ENCODE results near the gene SBSN.

Gene SBSN

DNA sequence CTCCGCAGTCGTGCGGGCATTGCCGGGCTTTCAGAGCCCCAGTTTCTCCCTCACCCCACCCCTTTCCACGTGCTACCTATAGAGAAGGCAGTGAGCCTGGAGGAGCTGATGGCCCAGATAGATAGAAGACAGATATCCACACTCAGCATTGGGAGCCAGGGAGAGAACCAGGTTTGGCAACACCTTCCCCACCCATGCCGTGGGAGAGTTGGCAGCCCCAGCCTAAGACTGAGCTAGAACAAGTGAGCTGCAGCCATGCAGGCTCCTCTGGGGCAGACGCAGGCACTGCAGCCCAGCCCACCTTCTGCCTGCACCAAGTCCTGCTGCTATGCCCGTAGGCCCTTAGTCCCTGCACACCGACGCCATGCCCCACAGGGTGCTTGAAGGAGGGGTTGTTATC lies 27.5 kb downstream of the SBSN start:
- no peak for FAIRE-seq

DNA sequence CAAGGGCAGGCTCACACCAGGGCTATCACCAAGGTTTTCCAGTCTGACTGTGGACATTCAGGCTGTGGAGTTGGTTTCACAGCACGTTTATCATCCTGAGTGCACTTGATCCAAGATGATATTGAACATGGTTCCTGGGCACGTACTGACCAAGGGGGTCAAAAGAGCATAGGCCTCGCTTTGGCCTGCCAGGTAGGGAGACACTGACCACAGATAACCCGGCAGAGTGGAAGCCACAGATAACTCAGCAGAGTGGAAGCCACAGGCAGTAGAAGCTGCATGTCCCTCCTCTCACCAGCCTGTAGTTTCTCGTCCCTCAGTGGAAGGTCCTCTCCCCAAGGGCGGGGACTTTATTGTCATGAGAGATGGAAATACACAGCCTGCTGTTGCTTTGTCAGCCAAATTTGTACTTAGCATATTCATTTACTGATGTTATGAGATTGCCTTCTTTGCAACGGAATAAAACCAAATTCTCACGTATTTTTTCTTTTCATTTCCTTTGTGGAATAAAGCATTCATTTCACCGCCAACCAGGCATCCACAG lies 29.1 kb downstream of the SBSN start:
- FAIRE-seq = no peak

More for the DNA sequence above, 27.5 kb downstream of the SBSN start:
- DNase-seq (ENCODE audit: insufficient read length, low spot score) = no peak
- TF ChIP-seq TAF1 (IDR thresholded peaks at IDR 0.05; ENCODE audit: low read depth, low read length) (no peak), SPI1 (IDR thresholded peaks at IDR 0.05; ENCODE audit: low read depth, low read length) (no peak), POLR2AphosphoS5 (IDR thresholded peaks at IDR 0.05; ENCODE audit: low read depth, low read length) (no peak), POU2F2 (IDR thresholded peaks at IDR 0.05; ENCODE audit: low read depth, low read length) (no peak), PAX5 (IDR thresholded peaks at IDR 0.05; ENCODE audit: insufficient read depth, low read length, severe bottlenecking) (no peak), POLR2A (IDR thresholded peaks at IDR 0.05; ENCODE audit: low read depth, low read length) (no peak)

DNA sequence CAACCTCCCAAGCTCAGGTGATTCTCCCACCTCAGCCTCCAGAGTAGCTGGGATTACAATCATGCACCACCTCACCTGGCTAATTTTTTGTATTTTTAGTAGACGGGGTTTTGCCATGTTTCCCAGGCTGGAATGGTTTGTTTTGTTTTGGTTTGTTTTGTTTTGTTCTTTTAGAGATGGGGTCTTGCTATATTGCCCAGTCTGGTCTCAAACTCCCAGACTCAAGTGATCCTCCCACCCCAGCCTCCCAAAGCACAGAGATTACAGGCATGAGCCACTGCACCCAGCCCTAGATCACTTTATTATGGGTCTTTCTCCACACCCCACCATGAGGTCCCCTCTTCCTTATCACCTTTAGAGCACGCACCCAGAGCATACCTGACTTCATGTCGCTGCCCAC lies 29.9 kb downstream of the SBSN start:
- no peak for TF ChIP-seq PAX5 (IDR thresholded peaks at IDR 0.05; ENCODE audit: insufficient read depth, low read length, severe bottlenecking)
- TF ChIP-seq POLR2AphosphoS5 (IDR thresholded peaks at IDR 0.05; ENCODE audit: low read depth, low read length) = no peak
- TF ChIP-seq POU2F2 (IDR thresholded peaks at IDR 0.05; ENCODE audit: low read depth, low read length) = no peak
- TF ChIP-seq POLR2A (IDR thresholded peaks at IDR 0.05; ENCODE audit: low read depth, low read length) = no peak
- no peak for TF ChIP-seq TAF1 (IDR thresholded peaks at IDR 0.05; ENCODE audit: low read depth, low read length)
- TF ChIP-seq SPI1 (IDR thresholded peaks at IDR 0.05; ENCODE audit: low read depth, low read length) = no peak
- DNase-seq (ENCODE audit: insufficient read length, low spot score) = no peak
- FAIRE-seq = no peak

More for the DNA sequence above, 29.1 kb downstream of the SBSN start:
- DNase-seq (ENCODE audit: insufficient read length, low spot score) = no peak
- TF ChIP-seq POU2F2 (IDR thresholded peaks at IDR 0.05; ENCODE audit: low read depth, low read length) = no peak
- TF ChIP-seq TAF1 (IDR thresholded peaks at IDR 0.05; ENCODE audit: low read depth, low read length) = no peak
- no peak for TF ChIP-seq POLR2A (IDR thresholded peaks at IDR 0.05; ENCODE audit: low read depth, low read length)
- TF ChIP-seq SPI1 (IDR thresholded peaks at IDR 0.05; ENCODE audit: low read depth, low read length) = no peak

DNA sequence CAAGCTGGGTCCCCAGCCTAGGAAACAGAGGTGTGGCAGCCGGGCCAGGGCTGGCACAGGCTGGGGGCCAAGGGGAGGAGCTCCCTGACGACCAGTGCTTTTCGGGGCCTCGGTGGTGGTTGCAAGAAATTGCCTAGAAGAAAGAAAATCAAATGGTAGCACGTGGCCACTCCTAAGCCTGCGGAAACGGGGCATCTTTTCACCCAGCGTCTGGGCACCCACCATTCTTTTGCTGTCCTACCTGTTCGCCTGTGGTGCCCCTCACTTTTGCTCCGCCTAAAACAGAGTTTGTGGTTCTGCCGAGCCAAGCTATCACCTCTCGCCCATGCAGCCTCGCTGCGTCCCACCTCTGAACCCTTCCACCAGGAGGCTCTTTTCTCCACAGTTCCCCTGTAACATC lies 30.7 kb downstream of the SBSN start:
- DNase-seq (ENCODE audit: insufficient read length, low spot score) = no peak
- TF ChIP-seq POLR2AphosphoS5 (IDR thresholded peaks at IDR 0.05; ENCODE audit: low read depth, low read length) = no peak
- TF ChIP-seq SPI1 (IDR thresholded peaks at IDR 0.05; ENCODE audit: low read depth, low read length) = no peak
- no peak for TF ChIP-seq PAX5 (IDR thresholded peaks at IDR 0.05; ENCODE audit: insufficient read depth, low read length, severe bottlenecking)
- no peak for TF ChIP-seq TAF1 (IDR thresholded peaks at IDR 0.05; ENCODE audit: low read depth, low read length)
- no peak for TF ChIP-seq POU2F2 (IDR thresholded peaks at IDR 0.05; ENCODE audit: low read depth, low read length)
- TF ChIP-seq POLR2A (IDR thresholded peaks at IDR 0.05; ENCODE audit: low read depth, low read length) = no peak
- FAIRE-seq = no peak

DNA sequence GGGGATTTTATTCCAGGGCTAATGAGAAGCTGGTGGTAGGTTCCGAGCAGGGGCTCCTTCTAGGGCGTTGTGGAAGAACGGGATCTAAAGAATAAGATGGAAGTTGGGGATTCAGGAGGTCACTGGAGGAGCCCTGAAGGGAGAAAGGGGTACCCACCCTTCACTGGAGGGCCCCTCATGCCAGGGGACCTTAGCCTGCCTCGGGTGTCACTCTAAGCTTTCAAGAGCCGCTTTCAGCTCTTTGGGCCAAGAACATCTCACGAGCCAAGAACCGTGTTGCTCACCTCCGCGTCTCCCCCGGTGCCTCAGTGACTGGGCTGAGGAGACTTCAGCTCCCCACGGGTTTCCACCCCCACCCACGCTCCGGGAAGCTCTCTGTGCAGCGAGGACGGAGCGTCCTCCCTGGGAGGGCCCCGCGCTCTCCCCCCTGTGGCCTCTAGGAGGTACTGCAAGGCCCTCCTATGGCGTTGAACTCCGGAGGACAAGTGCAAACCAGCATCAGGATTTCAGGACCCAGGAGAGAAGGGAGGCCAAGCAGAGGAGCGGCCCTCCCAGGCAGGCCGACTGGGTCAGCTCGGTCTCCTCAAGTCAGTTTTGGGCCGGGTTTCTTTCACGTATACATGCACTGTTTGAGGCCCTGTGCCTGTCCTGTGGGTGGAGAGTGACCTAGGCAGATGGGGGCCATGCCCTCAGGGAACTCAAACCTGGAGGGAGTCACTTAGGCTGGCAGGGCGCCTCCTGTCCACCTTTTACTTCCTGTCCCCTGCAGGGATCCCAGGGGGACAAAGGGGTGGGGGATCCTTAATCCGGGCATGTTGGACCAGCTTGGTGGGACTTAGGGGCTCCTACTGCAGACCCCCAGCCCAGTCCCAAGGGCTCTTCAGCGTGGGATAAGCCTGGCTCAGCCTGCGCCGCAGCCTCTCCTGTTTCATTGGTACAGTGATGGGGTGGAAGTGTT lies 32.7 kb downstream of the SBSN start:
- TF ChIP-seq TAF1 (IDR thresholded peaks at IDR 0.05; ENCODE audit: low read depth, low read length) (no peak), PAX5 (IDR thresholded peaks at IDR 0.05; ENCODE audit: insufficient read depth, low read length, severe bottlenecking) (no peak), SPI1 (IDR thresholded peaks at IDR 0.05; ENCODE audit: low read depth, low read length) (no peak), POU2F2 (IDR thresholded peaks at IDR 0.05; ENCODE audit: low read depth, low read length) (no peak), POLR2A (IDR thresholded peaks at IDR 0.05; ENCODE audit: low read depth, low read length) (no peak), POLR2AphosphoS5 (IDR thresholded peaks at IDR 0.05; ENCODE audit: low read depth, low read length) (no peak)
- peak; percentile 97 for FAIRE-seq
- DNase-seq (ENCODE audit: insufficient read length, low spot score) = peak; percentile 91

DNA sequence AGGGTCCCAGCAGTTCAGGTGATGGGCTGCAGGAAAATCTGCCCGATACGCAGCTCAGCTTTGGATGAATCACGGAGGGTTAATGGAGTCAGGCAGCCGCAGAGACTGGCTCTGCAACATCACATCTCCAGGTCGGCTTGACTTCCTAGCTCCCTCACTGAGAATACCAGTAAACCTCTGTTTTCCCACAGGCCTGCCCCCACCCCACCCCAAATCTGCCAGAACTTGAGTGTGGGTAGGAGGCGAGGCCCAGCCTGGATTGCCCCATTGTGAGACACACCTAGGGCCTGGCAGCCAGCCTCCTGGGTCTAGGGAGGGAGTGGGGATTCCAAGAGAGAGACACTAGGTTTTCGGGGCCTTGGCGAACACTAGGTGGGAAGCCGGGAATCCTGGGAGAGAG lies 34.1 kb downstream of the SBSN start:
- DNase-seq (ENCODE audit: insufficient read length, low spot score) (no peak), FAIRE-seq (no peak)
- TF ChIP-seq POLR2A (IDR thresholded peaks at IDR 0.05; ENCODE audit: low read depth, low read length) (no peak), TAF1 (IDR thresholded peaks at IDR 0.05; ENCODE audit: low read depth, low read length) (no peak), PAX5 (IDR thresholded peaks at IDR 0.05; ENCODE audit: insufficient read depth, low read length, severe bottlenecking) (no peak), POLR2AphosphoS5 (IDR thresholded peaks at IDR 0.05; ENCODE audit: low read depth, low read length) (no peak), POU2F2 (IDR thresholded peaks at IDR 0.05; ENCODE audit: low read depth, low read length) (no peak), SPI1 (IDR thresholded peaks at IDR 0.05; ENCODE audit: low read depth, low read length) (no peak)

DNA sequence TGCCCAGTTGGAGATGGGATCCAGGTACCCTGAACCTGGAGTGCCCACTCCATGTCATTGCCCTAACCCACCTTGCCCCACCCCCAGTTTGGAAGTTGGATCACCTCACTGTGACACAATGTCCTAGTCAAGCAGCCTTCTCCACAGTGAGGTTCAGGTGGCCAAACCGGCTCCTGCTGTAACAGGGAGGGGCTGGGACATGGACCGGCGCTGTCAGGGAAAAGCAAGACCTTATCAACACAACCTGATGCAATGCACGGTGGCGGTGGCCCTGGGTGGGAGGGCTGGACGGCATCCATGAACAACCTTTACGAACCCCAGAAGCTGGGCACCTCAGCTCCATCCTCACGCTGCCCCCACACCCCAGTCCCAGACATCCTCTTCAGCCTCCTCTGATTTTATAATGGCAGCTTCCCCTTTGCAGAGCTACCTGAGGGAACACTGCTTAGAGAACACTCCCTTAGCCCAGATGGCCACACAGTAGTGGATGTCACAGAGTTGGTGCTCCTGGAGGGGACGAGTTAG lies 36.2 kb downstream of the SBSN start:
- no peak for DNase-seq (ENCODE audit: insufficient read length, low spot score)
- TF ChIP-seq POLR2A (IDR thresholded peaks at IDR 0.05; ENCODE audit: low read depth, low read length) (no peak), PAX5 (IDR thresholded peaks at IDR 0.05; ENCODE audit: insufficient read depth, low read length, severe bottlenecking) (no peak), TAF1 (IDR thresholded peaks at IDR 0.05; ENCODE audit: low read depth, low read length) (no peak), SPI1 (IDR thresholded peaks at IDR 0.05; ENCODE audit: low read depth, low read length) (no peak), POU2F2 (IDR thresholded peaks at IDR 0.05; ENCODE audit: low read depth, low read length) (no peak), POLR2AphosphoS5 (IDR thresholded peaks at IDR 0.05; ENCODE audit: low read depth, low read length) (no peak)
- no peak for FAIRE-seq

DNA sequence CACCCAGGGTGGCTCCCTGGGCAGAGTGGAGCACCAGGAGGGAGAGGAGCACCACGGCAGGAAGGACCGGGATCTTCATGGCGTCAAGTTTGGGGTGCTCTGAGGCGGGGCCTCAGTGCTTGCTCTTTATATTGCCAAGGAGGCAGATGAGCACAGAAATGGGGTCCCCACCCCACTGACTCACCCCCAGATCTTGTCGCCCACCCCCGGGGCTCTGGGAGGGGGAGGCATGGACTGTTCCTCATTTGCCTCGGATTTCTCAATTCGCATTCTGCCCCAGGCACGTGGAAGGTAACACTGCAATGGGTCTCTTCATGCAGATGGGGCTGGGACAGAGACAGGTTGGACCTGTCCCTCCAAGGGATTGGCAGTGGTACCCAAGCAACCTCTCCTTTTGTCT lies 37.7 kb downstream of the SBSN start, which contains the start of gene KRTDAP:
Gene KRTDAP, minus strand, starts transcription at position 101 of the 400 bp plus-strand sequence. Its CDS starts 22 bp downstream, at position 79.
- TF ChIP-seq POLR2A (IDR thresholded peaks at IDR 0.05; ENCODE audit: low read depth, low read length) (no peak), SPI1 (IDR thresholded peaks at IDR 0.05; ENCODE audit: low read depth, low read length) (no peak), POU2F2 (IDR thresholded peaks at IDR 0.05; ENCODE audit: low read depth, low read length) (no peak), TAF1 (IDR thresholded peaks at IDR 0.05; ENCODE audit: low read depth, low read length) (no peak), POLR2AphosphoS5 (IDR thresholded peaks at IDR 0.05; ENCODE audit: low read depth, low read length) (no peak), PAX5 (IDR thresholded peaks at IDR 0.05; ENCODE audit: insufficient read depth, low read length, severe bottlenecking) (no peak)
- FAIRE-seq (no peak), DNase-seq (ENCODE audit: insufficient read length, low spot score) (no peak)

DNA sequence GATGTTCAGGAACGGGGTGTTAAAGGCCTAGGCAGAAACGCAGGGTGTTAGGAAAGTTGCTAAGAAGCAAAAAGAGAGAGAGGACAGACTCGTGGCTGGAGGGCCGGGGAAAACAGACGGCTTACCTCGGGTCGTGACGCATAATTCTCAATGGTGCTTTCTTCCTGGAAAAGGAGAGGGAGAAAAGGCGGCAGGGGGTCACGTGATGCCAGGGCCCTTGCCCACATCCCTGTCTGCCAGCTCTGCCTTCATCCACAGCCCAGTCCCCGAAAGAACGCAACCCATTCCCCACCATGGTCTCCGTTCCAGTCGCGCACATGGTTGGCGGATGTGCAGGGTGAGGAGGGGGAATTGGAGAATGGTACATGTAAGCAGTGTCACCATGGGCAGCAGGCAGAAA lies 39.4 kb downstream of the SBSN start:
- TF ChIP-seq POU2F2 (IDR thresholded peaks at IDR 0.05; ENCODE audit: low read depth, low read length) (no peak), TAF1 (IDR thresholded peaks at IDR 0.05; ENCODE audit: low read depth, low read length) (no peak), POLR2AphosphoS5 (IDR thresholded peaks at IDR 0.05; ENCODE audit: low read depth, low read length) (no peak), PAX5 (IDR thresholded peaks at IDR 0.05; ENCODE audit: insufficient read depth, low read length, severe bottlenecking) (no peak), POLR2A (IDR thresholded peaks at IDR 0.05; ENCODE audit: low read depth, low read length) (no peak)
- no peak for FAIRE-seq
- no peak for DNase-seq (ENCODE audit: insufficient read length, low spot score)
